Activated CD4-positive, alpha-beta T cell treated with anti-CD3 and anti-CD28 coated beads for 4 hours (primary cell): ENCODE data around the gene ETV3.

ENCODE experiments used
- DNase-seq, 2 donors: peaks; one replicate each; pipeline ENCODE4 v3.0.0-alpha.2; 2020

ETV3 gene

GRCh38 chr1:157137408-157138219 lies 581 bp downstream of the ETV3 start:
- peak in 1 of 2 donors; percentile 3 for DNase-seq

- DNase-seq: no peak
Measured at GRCh38 chr1:157137046-157137407, 1.2 kb downstream of the ETV3 start.

- peak in 1 of 2 donors; percentile 20 for DNase-seq
Measured at GRCh38 chr1:157136133-157136532, 2.1 kb downstream of the ETV3 start.

- DNase-seq: no peak
Measured at GRCh38 chr1:157135646-157136045, 2.5 kb downstream of the ETV3 start.

- no peak for DNase-seq
Measured at GRCh38 chr1:157135070-157135469, 3.1 kb downstream of the ETV3 start.

GRCh38 chr1:157134442-157134841 lies 3.8 kb downstream of the ETV3 start:
- DNase-seq: no peak

GRCh38 chr1:157133426-157133825 lies 4.8 kb downstream of the ETV3 start:
- peak; percentile 19 to 22 for DNase-seq

GRCh38 chr1:157132616-157133167 lies 5.5 kb downstream of the ETV3 start:
- no peak for DNase-seq

GRCh38 chr1:157132111-157132510 lies 6.1 kb downstream of the ETV3 start:
- no peak for DNase-seq

- no peak for DNase-seq
Measured at GRCh38 chr1:157131281-157131680, 6.9 kb downstream of the ETV3 start.

- DNase-seq: no peak
Measured at GRCh38 chr1:157124855-157125254, 13.3 kb downstream of the ETV3 start.

- no peak for DNase-seq
Measured at GRCh38 chr1:157119448-157119847, 18.7 kb downstream of the ETV3 start.

GRCh38 chr1:157119008-157119407 lies 19.2 kb downstream of the ETV3 start:
- no peak for DNase-seq

GRCh38 chr1:157117527-157118057 lies 20.6 kb downstream of the ETV3 start:
- no peak for DNase-seq

- no peak for DNase-seq
Measured at GRCh38 chr1:157116737-157117103, 21.5 kb downstream of the ETV3 start.

- DNase-seq: no peak
Measured at GRCh38 chr1:157115851-157116736, 22.1 kb downstream of the ETV3 start.

GRCh38 chr1:157115429-157115838 lies 22.8 kb downstream of the ETV3 start:
- DNase-seq: no peak

- no peak for DNase-seq
Measured at GRCh38 chr1:157114183-157115121, 23.7 kb downstream of the ETV3 start.

- no peak for DNase-seq
Measured at GRCh38 chr1:157113631-157114030, 24.6 kb downstream of the ETV3 start.

- DNase-seq: no peak
Measured at GRCh38 chr1:157113106-157113505, 25.1 kb downstream of the ETV3 start.

GRCh38 chr1:157112186-157112867 lies 25.9 kb downstream of the ETV3 start:
- DNase-seq: no peak
